OCI-LY3 (cell line): ENCODE measurements around the gene TNS1.

ENCODE experiments used
- EZH2phosphoT487 ChIP-seq: fragments of 200-600 bp; shearing (Covaris generic); IDR thresholded peaks from 2 replicates; pipeline ENCODE4 v1.6.1; 2018; ENCODE audit warnings: antibody characterized with exemption, mixed run types, low read depth
- TF ChIP-seq, protein P1 (sequence below): fragments of 200-600, 300-600 bp; sonication (generic); IDR thresholded peaks from 2 replicates; pipeline ENCODE4 v1.5.1; 2014; ENCODE audit warnings: antibody characterized with exemption, low read length, low read depth

DNA sequence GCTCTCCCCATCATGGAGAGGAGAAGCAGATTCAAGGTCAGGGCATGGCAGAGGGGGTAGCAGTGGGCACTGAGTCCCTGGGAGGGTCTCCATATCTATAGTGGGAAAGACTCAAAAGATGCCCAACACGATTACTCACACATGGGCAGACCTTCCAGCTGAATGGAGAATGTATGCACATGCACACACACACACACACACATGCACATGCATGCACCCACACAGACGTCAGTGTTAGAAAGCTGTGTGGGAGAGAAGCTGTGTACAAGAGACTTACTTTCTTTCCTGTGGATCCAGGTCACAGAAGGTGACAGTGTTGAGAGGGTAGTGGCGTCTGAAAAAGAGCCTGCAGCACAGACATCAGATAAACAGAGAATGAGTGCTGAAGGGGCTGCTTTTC, 194.5 kb downstream of the TNS1 start:
- TF ChIP-seq, protein P1, sequence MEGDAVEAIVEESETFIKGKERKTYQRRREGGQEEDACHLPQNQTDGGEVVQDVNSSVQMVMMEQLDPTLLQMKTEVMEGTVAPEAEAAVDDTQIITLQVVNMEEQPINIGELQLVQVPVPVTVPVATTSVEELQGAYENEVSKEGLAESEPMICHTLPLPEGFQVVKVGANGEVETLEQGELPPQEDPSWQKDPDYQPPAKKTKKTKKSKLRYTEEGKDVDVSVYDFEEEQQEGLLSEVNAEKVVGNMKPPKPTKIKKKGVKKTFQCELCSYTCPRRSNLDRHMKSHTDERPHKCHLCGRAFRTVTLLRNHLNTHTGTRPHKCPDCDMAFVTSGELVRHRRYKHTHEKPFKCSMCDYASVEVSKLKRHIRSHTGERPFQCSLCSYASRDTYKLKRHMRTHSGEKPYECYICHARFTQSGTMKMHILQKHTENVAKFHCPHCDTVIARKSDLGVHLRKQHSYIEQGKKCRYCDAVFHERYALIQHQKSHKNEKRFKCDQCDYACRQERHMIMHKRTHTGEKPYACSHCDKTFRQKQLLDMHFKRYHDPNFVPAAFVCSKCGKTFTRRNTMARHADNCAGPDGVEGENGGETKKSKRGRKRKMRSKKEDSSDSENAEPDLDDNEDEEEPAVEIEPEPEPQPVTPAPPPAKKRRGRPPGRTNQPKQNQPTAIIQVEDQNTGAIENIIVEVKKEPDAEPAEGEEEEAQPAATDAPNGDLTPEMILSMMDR, result no peak
- no peak for TF ChIP-seq EZH2phosphoT487
